K562 (cell line): ENCODE results near the gene CCL19. TPM values are rescaled to one million over a fixed set of nuclear protein-coding genes. Genes with fewer than 3 reads are reported as not detected.
A peak's percentile ranks its signal among the peaks of the same experiment; 100 is the strongest.

Experiments
- DDX20 ChIP-seq: fragments of 450-650 bp; IDR thresholded peaks from 2 replicates; pipeline ENCODE4 v1.6.1; 2016; ENCODE audit warnings: missing genetic modification characterization, low read depth, mild to moderate bottlenecking, missing compliant biosample characterization, moderate library complexity
- ETS1 ChIP-seq: conservative IDR thresholded peaks from 2 replicates; pipeline ENCODE4 v1.6.1; 2011; ENCODE audit warnings: low read depth, mild to moderate bottlenecking, low read length; ENCODE audit not compliant: control insufficient read depth
- HNRNPUL1 ChIP-seq: fragments of 200-400 bp; formaldehyde crosslinking; IDR thresholded peaks from 2 replicates; pipeline ENCODE4 v1.6.1; 2017; ENCODE audit warnings: low read length
- MBD2 ChIP-seq: sonication (generic); IDR thresholded peaks from 2 replicates; pipeline ENCODE4 v1.6.1; 2016; ENCODE audit warnings: low read depth, borderline replicate concordance
- MEIS2 ChIP-seq: fragments of 450-650 bp; IDR thresholded peaks from 2 replicates; pipeline ENCODE4 v1.6.1; 2014; ENCODE audit warnings: mild to moderate bottlenecking; ENCODE audit not compliant: partially characterized antibody
- MTF1 ChIP-seq: fragments of 250-450 bp; sonication (Bioruptor Pico); IDR thresholded peaks from 2 replicates; pipeline ENCODE4 v1.9.0; 2021; ENCODE audit warnings: moderate library complexity, mild to moderate bottlenecking, inconsistent platforms, borderline replicate concordance
- NCOR1 ChIP-seq: fragments of 450-650 bp; IDR thresholded peaks from 2 replicates; pipeline ENCODE4 v1.6.1; 2016; ENCODE audit warnings: mild to moderate bottlenecking, moderate library complexity
- NFE2 ChIP-seq: IDR thresholded peaks from 2 replicates; pipeline ENCODE4 v1.6.1; 2014; ENCODE audit warnings: antibody characterized with exemption, low read depth
- POU5F1 ChIP-seq: fragments of 150-350 bp; IDR thresholded peaks from 2 replicates; pipeline ENCODE4 v1.6.1; 2014; ENCODE audit warnings: borderline replicate concordance, low read length, low read depth, mild to moderate bottlenecking; ENCODE audit not compliant: partially characterized antibody
- PYGO2 ChIP-seq: fragments of 450-650 bp; IDR thresholded peaks from 2 replicates; pipeline ENCODE4 v1.6.1; 2016; ENCODE audit warnings: mild to moderate bottlenecking, missing genetic modification characterization, moderate library complexity, missing compliant biosample characterization
- RAD21 ChIP-seq, 2 experiments: fragments of 250-450 bp in 1 of 2; fragments of 450-650 bp in 1 of 2; sonication (Bioruptor Pico) in 1 of 2; formaldehyde crosslinking in 1 of 2; IDR thresholded peaks in 1 of 2; conservative IDR thresholded peaks in 1 of 2; 2 replicates each; pipeline versions ENCODE4 v1.4.0 to v1.8.0; 2020 to 2022; ENCODE audit warnings: mild to moderate bottlenecking in 2 of 2, moderate library complexity in 1 of 2
- TEAD2 ChIP-seq: fragments of 450-650 bp; IDR thresholded peaks from 2 replicates; pipeline ENCODE4 v1.6.1; 2016; ENCODE audit warnings: missing genetic modification characterization, control low read depth, missing compliant biosample characterization
- XRCC3 ChIP-seq: fragments of 450-650 bp; IDR thresholded peaks from 2 replicates; pipeline ENCODE4 v1.6.1; 2017; ENCODE audit warnings: mild to moderate bottlenecking, moderate library complexity
- XRCC4 ChIP-seq: IDR thresholded peaks from one replicate; pipeline ENCODE4 v1.6.1; 2011; ENCODE audit not compliant: insufficient read depth, insufficient read length; ENCODE audit errors: extremely low read depth
- ZBTB43 ChIP-seq: sonication (generic); formaldehyde crosslinking; IDR thresholded peaks from 2 replicates; pipeline ENCODE4 v1.8.0; 2023; ENCODE audit warnings: mild to moderate bottlenecking, missing genetic modification reagents
- ZNF3 ChIP-seq: fragments of 250-450 bp; sonication (Bioruptor Pico); IDR thresholded peaks from 2 replicates; pipeline ENCODE4 v1.5.0; 2021; ENCODE audit warnings: mild to moderate bottlenecking, moderate library complexity
- ZNF354B ChIP-seq: fragments of 250-450 bp; sonication (Bioruptor Pico); IDR thresholded peaks from 2 replicates; pipeline ENCODE4 v1.4.0; 2020
- ZNF583 ChIP-seq: fragments of 250-450 bp; sonication (Bioruptor Pico); IDR thresholded peaks from 2 replicates; pipeline ENCODE4 v1.4.0; 2020
- polyA plus RNA-seq, 8 experiments: library from polyadenylated mRNA; depleted of rRNA in 4 of 8; stranded (reverse) in 5 of 8; unstranded in 3 of 8; fragments of >200 nt; fragmentation: Nextera tagmentation in 2 of 8; fragmentation: Illumina TruSeq in 1 of 8; extraction: Ambion mirVana in 2 of 8; extraction: Trizol in 1 of 8; gene quantifications; 2 replicates each; pipeline versions ENCODE4 v1.2.1 to v1.2.3, GENCODE V29; 2011 to 2014; ENCODE audit warnings: inconsistent platforms in 1 of 8, missing spikeins in 1 of 8
- total RNA-seq, 7 experiments: library from RNA; depleted of rRNA in 6 of 7; stranded (reverse); fragments of >200 nt in 6 of 7; fragmentation: Illumina TruSeq in 2 of 7; extraction: Trizol in 2 of 7; gene quantifications; 2 replicates each; pipeline versions ENCODE4 v1.2.1 to v1.2.3, GENCODE V29; 2011 to 2021; ENCODE audit warnings: low replicate concordance in 1 of 7

The CCL19 gene
- total and polyA plus RNA-seq, 9 of the 15 experiments (the other 6 are each of a cell fraction or from before 2014, with no cell fraction given): not detected

- TF ChIP-seq RAD21 (CRISPR knock-in tag; conservative IDR thresholded peaks at IDR 0.05 in 1 of 2, IDR thresholded peaks at IDR 0.05 in 1 of 2) (no peak), MEIS2 (no peak), PYGO2 (tag) (no peak), TEAD2 (no peak), POU5F1 (no peak), MTF1 (CRISPR knock-in tag) (no peak), DDX20 (tag) (no peak), ZNF3 (no peak), ZBTB43 (CRISPR knock-in tag) (no peak), ETS1 (no peak), HNRNPUL1 (peak; percentile 75; the same call in 1 of the 2 replicates), ZNF583 (CRISPR knock-in tag) (no peak), NFE2 (no peak), MBD2 (no peak; the same call in 1 of the 2 replicates), XRCC3 (no peak), NCOR1 (peak; percentile 54; the same call in 1 of the 2 replicates), XRCC4 (no peak), ZNF354B (no peak)
Observed at GRCh38 chr9:34665381-34666250, 25.5 kb downstream of the CCL19 start (continued).
